ENCODE data around the gene IFT43.
A peak's percentile ranks its signal among the peaks of the same experiment; 100 is the strongest.
"Not testable (repeated sequence)": the region's sequence is repeated elsewhere in the genome, so short reads cannot be mapped to it uniquely, and the experiment has no call there.

Gene IFT43

GRCh38 chr14:75980856-75981255 is 4.7 kb upstream of the IFT43 start:
- no peak for DNase-seq (ENCODE audit: low read depth)

GRCh38 chr14:75981426-75982265 is 3.9 kb upstream of the IFT43 start, which contains the start of gene TGFB3:
TSS of gene TGFB3 (minus strand) at chr14:75981995. CDS start at chr14:75980893, 1,102 bp downstream.
- peak; percentile 13 for DNase-seq (ENCODE audit: low read depth)

GRCh38 chr14:75982266-75983018 is 3.1 kb upstream of the IFT43 start:
- peak; percentile 43 for DNase-seq (ENCODE audit: low read depth)

- DNase-seq (ENCODE audit: low read depth) = peak; percentile 2
Measured at GRCh38 chr14:75983019-75983358, 2.6 kb upstream of the IFT43 start.

- DNase-seq (ENCODE audit: low read depth) = no peak
Measured at GRCh38 chr14:75984674-75985073, 889 bp upstream of the IFT43 start.

GRCh38 chr14:75986439-75986765 is 839 bp downstream of the IFT43 start:
- DNase-seq (ENCODE audit: low read depth) = no peak

- DNase-seq (ENCODE audit: low read depth) = no peak
Measured at GRCh38 chr14:75987201-75987970, 1.8 kb downstream of the IFT43 start.

GRCh38 chr14:75989134-75989533 is 3.6 kb downstream of the IFT43 start:
- no peak for DNase-seq (ENCODE audit: low read depth)

- DNase-seq (ENCODE audit: low read depth) = no peak
Measured at GRCh38 chr14:75990297-75990696, 4.7 kb downstream of the IFT43 start.

GRCh38 chr14:75991753-75992152 is 6.2 kb downstream of the IFT43 start:
- no peak for DNase-seq (ENCODE audit: low read depth)

GRCh38 chr14:75993567-75994041 is 8.0 kb downstream of the IFT43 start:
- DNase-seq (ENCODE audit: low read depth) = no peak

- no peak for DNase-seq (ENCODE audit: low read depth)
Measured at GRCh38 chr14:75995372-75996041, 9.9 kb downstream of the IFT43 start.

- DNase-seq (ENCODE audit: low read depth) = no peak
Measured at GRCh38 chr14:75996488-75996887, 10.9 kb downstream of the IFT43 start.

- DNase-seq (ENCODE audit: low read depth) = no peak
Measured at GRCh38 chr14:75999511-76000190, 14.1 kb downstream of the IFT43 start.

GRCh38 chr14:76002383-76002782 is 16.8 kb downstream of the IFT43 start:
- no peak for DNase-seq (ENCODE audit: low read depth)

- DNase-seq (ENCODE audit: low read depth) = no peak
Measured at GRCh38 chr14:76006253-76006652, 20.7 kb downstream of the IFT43 start.

GRCh38 chr14:76007379-76007778 is 21.8 kb downstream of the IFT43 start:
- no peak for DNase-seq (ENCODE audit: low read depth)

- DNase-seq (ENCODE audit: low read depth) = no peak
Measured at GRCh38 chr14:76007852-76008251, 22.3 kb downstream of the IFT43 start.

GRCh38 chr14:76009627-76010026 is 24.1 kb downstream of the IFT43 start:
- DNase-seq (ENCODE audit: low read depth) = not testable (repeated sequence)

GRCh38 chr14:76011930-76012329 is 26.4 kb downstream of the IFT43 start:
- no peak for DNase-seq (ENCODE audit: low read depth)

- no peak for DNase-seq (ENCODE audit: low read depth)
Measured at GRCh38 chr14:76012354-76012753, 26.8 kb downstream of the IFT43 start.

Measured in stimulated activated CD8-positive, alpha-beta memory T cell treated with anti-CD3 and anti-CD28 coated beads, Interleukin-7, amount 100 ng/mL, for 24 hours (primary cell).